SK-N-SH (cell line): Measurements from ENCODE around the gene NR5A2. TPM values are rescaled to one million over a fixed set of nuclear protein-coding genes. Genes with fewer than 3 reads are reported as not detected.

Experiments
- CTCF ChIA-PET: fragments of 300-600, 350-600 bp; formaldehyde crosslinking; extraction: SDS; loops from one replicate; lab custom pipeline; 2021; lab: Yijun Ruan, JAX
- POLR2A ChIA-PET: fragments of 350-600 bp; sonication (Branson Sonifier 250); formaldehyde crosslinking; extraction: SDS; loops from one replicate; lab custom pipeline; 2020; ENCODE audit warnings: antibody characterized with exemption, inconsistent platforms; lab: Yijun Ruan, JAX
- DNase-seq: peaks from one replicate; pipeline ENCODE4 v3.0.0; 2012
- H2AFZ ChIP-seq: fragments of 200-600 bp; sonication (generic); 2 replicates; pipeline ENCODE4 v1.8.1; 2016; ENCODE audit warnings: antibody characterized with exemption, mild to moderate bottlenecking, low read depth
- H3F3A ChIP-seq: fragments of 200-600 bp; sonication (generic); replicated peaks from 2 replicates; pipeline ENCODE3; 2016; ENCODE audit warnings: antibody characterized with exemption, mild to moderate bottlenecking; ENCODE audit not compliant: insufficient read depth
- H3K27ac ChIP-seq, 2 experiments: fragments of 200-500 bp in 1 of 2; fragments of 200-600 bp in 1 of 2; sonication (Bioruptor generic) in 1 of 2; sonication (generic), shearing (Covaris generic) in 1 of 2; 2 replicates each; pipeline versions ENCODE4 v1.5.1 to v1.6.1; 2014 to 2016; ENCODE audit warnings: low read depth in 2 of 2, inconsistent platforms in 1 of 2, low read length in 1 of 2, mild to moderate bottlenecking in 1 of 2, mixed read lengths in 1 of 2
- H3K27me3 ChIP-seq: fragments of 200-600 bp; sonication (generic), shearing (Covaris generic); 2 replicates; pipeline ENCODE4 v1.6.1; 2016; ENCODE audit warnings: mixed run types; ENCODE audit not compliant: insufficient read depth
- H3K36me3 ChIP-seq, 2 experiments: fragments of 200-500 bp in 1 of 2; fragments of 200-600 bp in 1 of 2; sonication (Bioruptor generic) in 1 of 2; sonication (generic) in 1 of 2; replicated peaks in 1 of 2; 2 replicates each; pipeline versions ENCODE3 to v1.5.1; 2014 to 2016; ENCODE audit warnings: low read length in 1 of 2, mild to moderate bottlenecking in 1 of 2; ENCODE audit not compliant: insufficient read depth in 2 of 2, control insufficient read depth in 1 of 2
- H3K4me1 ChIP-seq, 2 experiments: fragments of 200-500 bp in 1 of 2; fragments of 200-600 bp in 1 of 2; sonication (Bioruptor generic) in 1 of 2; sonication (generic), shearing (Covaris generic) in 1 of 2; 2 replicates each; pipeline versions ENCODE4 v1.5.1 to v1.6.1; 2014 to 2016; ENCODE audit warnings: low read depth in 1 of 2, low read length in 1 of 2, mixed run types in 1 of 2; ENCODE audit not compliant: insufficient read depth in 2 of 2, control insufficient read depth in 1 of 2
- H3K4me2 ChIP-seq: fragments of 200-600 bp; sonication (generic), shearing (Covaris generic); 2 replicates; pipeline ENCODE4 v1.6.1; 2017; ENCODE audit warnings: mixed run types
- H3K4me3 ChIP-seq, 2 experiments: fragments of 200-500 bp in 1 of 2; fragments of 200-600 bp in 1 of 2; sonication (Bioruptor generic) in 1 of 2; sonication (generic), shearing (Covaris generic) in 1 of 2; 2 replicates each; pipeline versions ENCODE4 v1.5.1 to v1.8.1; 2014 to 2016; ENCODE audit warnings: low read depth in 2 of 2, inconsistent platforms in 1 of 2, low read length in 1 of 2, mild to moderate bottlenecking in 1 of 2, mixed read lengths in 1 of 2, moderate library complexity in 1 of 2
- H3K79me2 ChIP-seq: fragments of 200-600 bp; sonication (generic); 2 replicates; pipeline ENCODE4 v1.8.1; 2017; ENCODE audit warnings: mild to moderate bottlenecking; ENCODE audit not compliant: insufficient read depth
- H3K9ac ChIP-seq: fragments of 200-600 bp; sonication (generic); 2 replicates; pipeline ENCODE4 v1.6.1; 2017; ENCODE audit warnings: mixed run types
- H3K9me2 ChIP-seq: fragments of 200-600 bp; sonication (generic); 2 replicates; pipeline ENCODE4 v1.6.1; 2017; ENCODE audit warnings: mixed run types
- H3K9me3 ChIP-seq: fragments of 200-600 bp; sonication (generic); 2 replicates; pipeline ENCODE4 v1.6.1; 2017; ENCODE audit warnings: mixed run types, mild to moderate bottlenecking, moderate library complexity
- H4K20me1 ChIP-seq: fragments of 200-600 bp; sonication (generic); 2 replicates; pipeline ENCODE4 v1.6.1; 2017; ENCODE audit warnings: mild to moderate bottlenecking, mixed run types; ENCODE audit not compliant: insufficient read depth
- CHD2 ChIP-seq: fragments of 150-350 bp; IDR thresholded peaks from 2 replicates; pipeline ENCODE4 v1.6.1; 2018; ENCODE audit warnings: low read length; ENCODE audit not compliant: partially characterized antibody
- CTCF ChIP-seq: fragments of 200-600 bp; sonication (generic); IDR thresholded peaks from 2 replicates; pipeline ENCODE4 v1.6.1; 2017; ENCODE audit warnings: antibody characterized with exemption, mild to moderate bottlenecking, moderate library complexity
- EP300 ChIP-seq, 2 experiments: IDR thresholded peaks; 2 replicates each; pipeline versions ENCODE4 v1.4.0 to v1.6.1; 2012; ENCODE audit warnings: borderline replicate concordance in 1 of 2, low read depth in 1 of 2, low read length in 1 of 2
- FOSL2 ChIP-seq: IDR thresholded peaks from 2 replicates; pipeline ENCODE4 v1.4.0; 2012; ENCODE audit warnings: low read depth, mild to moderate bottlenecking, moderate library complexity, borderline replicate concordance
- GATA2 ChIP-seq: sonication (generic); formaldehyde crosslinking; IDR thresholded peaks from 2 replicates; pipeline ENCODE4 v1.5.0; 2020; ENCODE audit warnings: mild to moderate bottlenecking, missing genetic modification reagents
- IRF3 ChIP-seq: fragments of 150-350 bp; IDR thresholded peaks from 2 replicates; pipeline ENCODE4 v1.6.1; 2016; ENCODE audit warnings: mild to moderate bottlenecking, low read depth, low read length
- JUND ChIP-seq: IDR thresholded peaks from 2 replicates; pipeline ENCODE4 v1.4.0; 2012
- POLR2AphosphoS5 ChIP-seq: IDR thresholded peaks from 2 replicates; pipeline ENCODE4 v1.6.1; 2012; ENCODE audit warnings: low read depth, low read length
- RAD21 ChIP-seq: IDR thresholded peaks from 2 replicates; pipeline ENCODE4 v1.6.1; 2012; ENCODE audit warnings: mild to moderate bottlenecking, low read length
- RCOR1 ChIP-seq: fragments of 150-350 bp; IDR thresholded peaks from 2 replicates; pipeline ENCODE4 v1.6.1; 2017; ENCODE audit warnings: antibody characterized with exemption, low read length
- RXRA ChIP-seq: IDR thresholded peaks from 2 replicates; pipeline ENCODE4 v1.4.0; 2012; ENCODE audit warnings: low read depth, mild to moderate bottlenecking, borderline replicate concordance
- SIN3A ChIP-seq: IDR thresholded peaks from 2 replicates; pipeline ENCODE4 v1.6.1; 2012; ENCODE audit warnings: low read depth, mild to moderate bottlenecking, low read length, moderate library complexity, borderline replicate concordance
- SMC3 ChIP-seq: IDR thresholded peaks from 2 replicates; pipeline ENCODE4 v1.6.1; 2012; ENCODE audit warnings: low read depth, low read length, improper control_type of control experiment
- TAF1 ChIP-seq: IDR thresholded peaks from 2 replicates; pipeline ENCODE4 v1.6.1; 2012; ENCODE audit warnings: low read depth, mild to moderate bottlenecking, low read length, moderate library complexity, borderline replicate concordance
- TCF12 ChIP-seq: IDR thresholded peaks from 2 replicates; pipeline ENCODE4 v1.4.0; 2012
- TEAD4 ChIP-seq: IDR thresholded peaks from 2 replicates; pipeline ENCODE4 v1.4.0; 2012; ENCODE audit warnings: mild to moderate bottlenecking, borderline replicate concordance; ENCODE audit not compliant: insufficient read depth
- WGBS: methylation state at CpG from one replicate; pipeline ENCODE4 v1.1.6; 2017; ENCODE audit warnings: low lambda C conversion rate; 5-methylcytosine and 5-hydroxymethylcytosine counted together
- polyA plus RNA-seq, 3 experiments: library from polyadenylated mRNA; depleted of rRNA; stranded (reverse); fragments of >200 nt; gene quantifications; 2 replicates each; pipeline ENCODE4 v1.2.3, GENCODE V29; 2012

Gene NR5A2
- polyA plus RNA-seq, 1 of the 3 experiments (the other 2 are of a cell fraction): not detected

- H3K9me3 ChIP-seq: no peaks in the 10 kb centered on the region
- H3K4me3 ChIP-seq: no peak overlapping the region
- no peak for TF ChIP-seq GATA2 (CRISPR knock-in tag)
- no peak for TF ChIP-seq CHD2
- no peaks in the 10 kb centered on the region for H4K20me1 ChIP-seq
- peaks cover 9 to 22% of the 10 kb centered on the region in 2 experiments; a peak in 3 of 4 replicates for H3K4me1 ChIP-seq
- DNase-seq: no peak
- no peaks in the 10 kb centered on the region for H3K36me3 ChIP-seq
- H3K9ac ChIP-seq: no peak overlapping the region
- no peak overlapping the region for H3K4me2 ChIP-seq
- H3F3A ChIP-seq: no peaks in the 10 kb centered on the region
- H3K27ac ChIP-seq: no peak overlapping the region
- 60% methylated on average over 8 of the region's 8 CpGs for WGBS
- CTCF ChIA-PET: interaction anchor here (1.1 kb wide), 1 partner anchor 353 kb away, joined by 3 read pairs; no protein-coding TSS in a partner anchor
- H3K9me2 ChIP-seq: no peaks in the 10 kb centered on the region
- peaks cover 98% of the 10 kb centered on the region for H3K27me3 ChIP-seq
- H2AFZ ChIP-seq: no peak overlapping the region
- POLR2A ChIA-PET: no interaction called here
- H3K79me2 ChIP-seq: no peaks in the 10 kb centered on the region
These were observed 10.4 kb downstream of the NR5A2 start for GRCh38 chr1:200037904-200038303.

DNA sequence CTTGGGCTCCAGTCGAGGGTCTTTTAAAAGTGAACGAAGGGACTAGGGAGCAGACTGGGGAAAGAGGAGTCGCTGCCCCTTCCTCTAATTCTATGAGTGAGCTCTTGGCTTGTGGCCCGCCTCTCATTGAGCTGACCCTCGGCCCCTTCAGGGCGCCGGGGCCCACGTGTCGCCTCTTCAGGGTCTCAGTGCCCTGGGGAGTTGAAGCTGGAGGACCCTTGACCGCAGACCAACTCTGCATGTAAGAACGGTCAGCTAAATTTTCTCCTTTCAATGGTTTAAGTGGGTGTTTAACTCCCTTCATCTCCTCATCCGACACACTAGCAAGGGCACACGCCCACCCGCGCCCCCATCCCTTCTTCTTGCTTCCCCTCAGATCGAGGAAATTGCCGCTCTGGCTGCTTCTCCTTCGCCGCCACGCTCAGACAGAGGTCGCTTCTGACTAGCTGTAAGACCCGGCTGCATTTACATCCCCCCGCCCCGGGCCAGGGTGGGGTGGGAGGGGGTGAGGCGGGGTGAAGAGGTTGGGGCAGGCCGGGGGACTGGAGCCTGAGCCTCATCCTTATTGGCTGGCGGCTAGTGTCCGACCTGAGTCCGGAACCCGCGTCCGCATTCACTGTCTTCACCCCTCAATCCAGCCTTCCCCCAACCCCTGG is 10.9 kb downstream of the NR5A2 start:
- H2AFZ ChIP-seq: 0 out of 2 replicates have a peak overlapping the region, but pooled peaks have one; percentile 58
- CTCF ChIA-PET: interaction anchor here (1.1 kb wide), 1 partner anchor 354 kb away, joined by 3 read pairs; no protein-coding TSS in a partner anchor
- H3K4me3 ChIP-seq: peak overlapping the region in 1 of 2 experiments; percentile 47; a peak in 1 of 4 replicates
- no peaks in the 10 kb centered on the region for H3K9me2 ChIP-seq
- 20% methylated on average over 28 of the region's 32 CpGs for WGBS
- H3K9ac ChIP-seq: no peak overlapping the region
- no peak for TF ChIP-seq SMC3
- no peak for TF ChIP-seq TAF1
- TF ChIP-seq POLR2AphosphoS5: no peak
- TF ChIP-seq RAD21: no peak
- no peak for TF ChIP-seq RCOR1
- TF ChIP-seq TEAD4: no peak
- TF ChIP-seq EP300 (IDR thresholded peaks at IDR 0.05; ENCODE audit: borderline replicate concordance in 1 of 2, low read depth in 1 of 2, low read length in 1 of 2): no peak
- no peak for TF ChIP-seq JUND
- TF ChIP-seq RXRA: no peak
- no peak for TF ChIP-seq IRF3
- no peak for TF ChIP-seq FOSL2
- no peak for TF ChIP-seq TCF12
- TF ChIP-seq CTCF: no peak
- TF ChIP-seq SIN3A: no peak
- H3K4me1 ChIP-seq: peaks cover 10 to 24% of the 10 kb centered on the region in 2 experiments; a peak in 3 of 4 replicates
- no peaks in the 10 kb centered on the region for H4K20me1 ChIP-seq
- DNase-seq: peak; percentile 51
- H3K9me3 ChIP-seq: no peaks in the 10 kb centered on the region
- H3K4me2 ChIP-seq: peak overlapping the region; percentile 95
- H3K27ac ChIP-seq: no peak overlapping the region
- POLR2A ChIA-PET: no interaction called here
- no peaks in the 10 kb centered on the region for H3K79me2 ChIP-seq
- no peaks in the 10 kb centered on the region for H3F3A ChIP-seq
- no peaks in the 10 kb centered on the region for H3K36me3 ChIP-seq
- peaks cover 98% of the 10 kb centered on the region for H3K27me3 ChIP-seq
